Astrocyte (in vitro differentiated cells and primary cell): Measurements from ENCODE around the gene BCAT1.

Experiments used
- EZH2 ChIP-seq: IDR thresholded peaks from 2 replicates; pipeline ENCODE4 v1.6.1; 2012; ENCODE audit warnings: mild to moderate bottlenecking, low read length, inconsistent platforms; ENCODE audit not compliant: insufficient read depth
- TF ChIP-seq, protein P1 (sequence below): IDR thresholded peaks from 2 replicates; pipeline ENCODE4 v1.5.1; 2011; ENCODE audit warnings: low read depth, mild to moderate bottlenecking, inconsistent platforms, low read length, moderate library complexity; ENCODE audit not compliant: insufficient read depth

DNA sequence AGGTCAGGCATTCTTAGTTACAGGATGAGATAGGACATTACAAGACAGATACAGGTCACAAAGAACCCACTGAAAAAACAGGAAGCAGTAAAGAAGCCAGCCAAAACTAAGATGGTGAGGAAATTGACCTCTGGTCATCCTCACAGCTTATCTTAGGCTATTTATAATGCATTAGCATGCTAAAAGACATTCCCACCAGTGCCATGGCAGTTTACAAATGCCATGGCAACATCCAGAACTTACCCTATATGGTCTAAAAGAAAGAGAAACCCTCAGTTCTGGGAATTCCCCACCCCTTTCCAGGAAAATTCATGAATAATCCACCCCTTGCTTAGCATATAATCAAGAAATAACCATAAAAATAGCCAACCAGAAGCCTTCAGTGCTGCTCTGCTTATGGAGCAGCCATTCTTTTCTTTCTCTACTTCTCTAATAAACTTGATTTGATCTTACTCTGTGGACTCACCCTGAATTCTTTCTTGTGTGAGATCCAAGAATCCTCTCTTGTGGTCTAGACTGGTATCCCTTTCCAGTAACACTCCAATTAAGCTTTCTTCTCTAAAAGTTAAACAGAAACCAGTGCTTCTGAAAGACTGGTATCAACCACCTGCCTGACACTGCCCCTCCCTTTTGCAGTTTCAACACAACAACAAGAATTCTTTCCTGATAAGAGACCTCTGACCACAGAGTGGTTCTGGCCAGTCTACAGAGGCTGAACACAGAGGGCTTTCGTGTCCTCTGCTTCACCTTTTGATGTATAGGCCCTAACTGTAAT is 86.9 kb downstream of the BCAT1 start:
- TF ChIP-seq, protein P1, sequence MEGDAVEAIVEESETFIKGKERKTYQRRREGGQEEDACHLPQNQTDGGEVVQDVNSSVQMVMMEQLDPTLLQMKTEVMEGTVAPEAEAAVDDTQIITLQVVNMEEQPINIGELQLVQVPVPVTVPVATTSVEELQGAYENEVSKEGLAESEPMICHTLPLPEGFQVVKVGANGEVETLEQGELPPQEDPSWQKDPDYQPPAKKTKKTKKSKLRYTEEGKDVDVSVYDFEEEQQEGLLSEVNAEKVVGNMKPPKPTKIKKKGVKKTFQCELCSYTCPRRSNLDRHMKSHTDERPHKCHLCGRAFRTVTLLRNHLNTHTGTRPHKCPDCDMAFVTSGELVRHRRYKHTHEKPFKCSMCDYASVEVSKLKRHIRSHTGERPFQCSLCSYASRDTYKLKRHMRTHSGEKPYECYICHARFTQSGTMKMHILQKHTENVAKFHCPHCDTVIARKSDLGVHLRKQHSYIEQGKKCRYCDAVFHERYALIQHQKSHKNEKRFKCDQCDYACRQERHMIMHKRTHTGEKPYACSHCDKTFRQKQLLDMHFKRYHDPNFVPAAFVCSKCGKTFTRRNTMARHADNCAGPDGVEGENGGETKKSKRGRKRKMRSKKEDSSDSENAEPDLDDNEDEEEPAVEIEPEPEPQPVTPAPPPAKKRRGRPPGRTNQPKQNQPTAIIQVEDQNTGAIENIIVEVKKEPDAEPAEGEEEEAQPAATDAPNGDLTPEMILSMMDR, result no peak
- TF ChIP-seq EZH2, result no peak
